ENCODE results near the gene ALMS1.
A peak's percentile ranks its signal among the peaks of the same experiment; 100 is the strongest.
"Not testable (repeated sequence)": the region's sequence is repeated elsewhere in the genome, so short reads cannot be mapped to it uniquely, and the experiment has no call there.

The ALMS1 gene

GRCh38 chr2:73385504-73386341 lies at the start of gene ALMS1:
ALMS1 (plus strand) TSS chr2:73385836; CDS start chr2:73385869, 33 bp downstream.
- peak; percentile 93 for DNase-seq

- DNase-seq: no peak
Observed at GRCh38 chr2:73337828-73338227, 47.8 kb upstream of the ALMS1 start.

GRCh38 chr2:73339201-73339600 lies 46.4 kb upstream of the ALMS1 start:
- no peak for DNase-seq

GRCh38 chr2:73341039-73341438 lies 44.6 kb upstream of the ALMS1 start:
- no peak for DNase-seq

GRCh38 chr2:73343992-73344391 lies 41.6 kb upstream of the ALMS1 start:
- no peak for DNase-seq

GRCh38 chr2:73344747-73345146 lies 40.9 kb upstream of the ALMS1 start:
- not testable (repeated sequence) for DNase-seq

- DNase-seq: no peak
Observed at GRCh38 chr2:73350035-73350691, 35.5 kb upstream of the ALMS1 start.

GRCh38 chr2:73356097-73356496 lies 29.5 kb upstream of the ALMS1 start:
- DNase-seq: no peak

GRCh38 chr2:73359915-73360697 lies 25.5 kb upstream of the ALMS1 start:
- no peak for DNase-seq

GRCh38 chr2:73366060-73366459 lies 19.6 kb upstream of the ALMS1 start:
- DNase-seq: no peak

- no peak for DNase-seq
Observed at GRCh38 chr2:73368781-73369180, 16.9 kb upstream of the ALMS1 start.

- no peak for DNase-seq
Observed at GRCh38 chr2:73370348-73370747, 15.3 kb upstream of the ALMS1 start.

GRCh38 chr2:73373344-73373743 lies 12.3 kb upstream of the ALMS1 start:
- no peak for DNase-seq

- DNase-seq: no peak
Observed at GRCh38 chr2:73374269-73374668, 11.4 kb upstream of the ALMS1 start.

GRCh38 chr2:73376681-73377080 lies 9.0 kb upstream of the ALMS1 start:
- no peak for DNase-seq

GRCh38 chr2:73383036-73383435 lies 2.6 kb upstream of the ALMS1 start:
- no peak for DNase-seq

GRCh38 chr2:73385123-73385503 lies 523 bp upstream of the ALMS1 start:
- DNase-seq: no peak

- DNase-seq: no peak
Observed at GRCh38 chr2:73386342-73386868, 769 bp downstream of the ALMS1 start.

- no peak for DNase-seq
Observed at GRCh38 chr2:73386894-73387636, 1.4 kb downstream of the ALMS1 start.

- DNase-seq: no peak
Observed at GRCh38 chr2:73402386-73403103, 16.9 kb downstream of the ALMS1 start.

- DNase-seq: no peak
Observed at GRCh38 chr2:73403237-73403636, 17.6 kb downstream of the ALMS1 start.

- DNase-seq: no peak
Observed at GRCh38 chr2:73404409-73404808, 18.8 kb downstream of the ALMS1 start.
